Endothelial cell of umbilical vein (primary cell): Measurements from ENCODE around the gene TMEM217. TPM values are rescaled to one million over a fixed set of nuclear protein-coding genes. Genes with fewer than 3 reads are reported as not detected.

Source experiments
- BruUV-seq: library from RNA; stranded (reverse); fragments of 400-500 nt; replicated peaks from 2 replicates; lab custom pipeline; 2021; lab: Mats Ljungman, UMichigan
- CTCF ChIA-PET: fragments of 300-600, 350-600 bp; sonication (Branson Sonifier 250); formaldehyde crosslinking; loops from one replicate; lab custom pipeline; 2021; ENCODE audit warnings: antibody characterized with exemption, inconsistent platforms; lab: Charles Lee
- POLR2A ChIA-PET: fragments of 300-600, 350-600 bp; sonication (Branson Sonifier 250); formaldehyde crosslinking; loops from one replicate; lab custom pipeline; 2021; ENCODE audit warnings: antibody characterized with exemption, inconsistent platforms; lab: Charles Lee
- DNase-seq: peaks from one replicate; pipeline ENCODE4 v3.0.0-alpha.2; 2011; ENCODE audit warnings: low read depth, low spot score
- FAIRE-seq: peaks from 2 replicates; lab custom pipeline; 2011; peaks lifted over from hg19 to GRCh38; lab: Jason Lieb, UNC
- H2AFZ ChIP-seq: 2 replicates; pipeline ENCODE4 v1.6.0; 2012; ENCODE audit warnings: low read depth, low read length, control low read depth, inconsistent platforms
- H3K27ac ChIP-seq: 2 replicates; pipeline ENCODE4 v1.5.1; 2011; ENCODE audit warnings: low read depth, mild to moderate bottlenecking, control low read depth, low read length, moderate library complexity; ENCODE audit not compliant: insufficient read depth
- H3K27me3 ChIP-seq, 2 experiments: 2 replicates each; pipeline versions ENCODE4 v1.6.0 to v1.6.1; 2011; ENCODE audit warnings: low read length in 2 of 2, mixed read lengths in 1 of 2; ENCODE audit not compliant: control insufficient read depth in 2 of 2, insufficient read depth in 2 of 2
- H3K36me3 ChIP-seq, 2 experiments: 2 replicates in 1 of 2; 3 replicates in 1 of 2; pipeline ENCODE4 v1.5.1; 2011; ENCODE audit warnings: low read length in 2 of 2, mild to moderate bottlenecking in 1 of 2, moderate library complexity in 1 of 2; ENCODE audit not compliant: control insufficient read depth in 2 of 2, insufficient read depth in 2 of 2; ENCODE audit errors: extremely low read depth in 1 of 2
- H3K4me1 ChIP-seq: 3 replicates; pipeline ENCODE4 v1.5.1; 2011; ENCODE audit warnings: mild to moderate bottlenecking, low read length; ENCODE audit not compliant: control insufficient read depth, insufficient read depth; ENCODE audit errors: extremely low read depth
- H3K4me2 ChIP-seq: 2 replicates; pipeline ENCODE4 v1.6.1; 2011; ENCODE audit warnings: low read length, control low read depth, mixed read lengths; ENCODE audit not compliant: insufficient read depth
- H3K4me3 ChIP-seq, 3 experiments: fragments of 200-600 bp in 1 of 3; sonication (generic), shearing (Covaris generic) in 1 of 3; replicated peaks in 1 of 3; 2 replicates each; pipeline ENCODE4 v1.5.1; 2011 to 2016; ENCODE audit warnings: control low read depth in 3 of 3, low read length in 3 of 3, mild to moderate bottlenecking in 2 of 3, inconsistent platforms in 1 of 3, low read depth in 1 of 3, moderate library complexity in 1 of 3; ENCODE audit not compliant: insufficient read depth in 1 of 3
- H3K79me2 ChIP-seq: 2 replicates; pipeline ENCODE4 v1.6.0; 2012; ENCODE audit warnings: low read length, inconsistent platforms; ENCODE audit not compliant: control insufficient read depth, insufficient read depth
- H3K9ac ChIP-seq: replicated peaks from 2 replicates; pipeline ENCODE3; 2011; ENCODE audit warnings: low read length, control low read depth; ENCODE audit not compliant: insufficient read depth; ENCODE audit errors: extremely low read depth
- H3K9me1 ChIP-seq: replicated peaks from 3 replicates; pipeline ENCODE4 v1.6.0; 2011; ENCODE audit warnings: mild to moderate bottlenecking, low read length; ENCODE audit not compliant: control insufficient read depth, insufficient read depth; ENCODE audit errors: extremely low read depth
- H3K9me3 ChIP-seq: replicated peaks from 2 replicates; pipeline ENCODE4 v1.5.1; 2012; ENCODE audit warnings: low read length, inconsistent platforms; ENCODE audit not compliant: control insufficient read depth, insufficient read depth
- H4K20me1 ChIP-seq: replicated peaks from 2 replicates; pipeline ENCODE3; 2011; ENCODE audit warnings: mild to moderate bottlenecking, low read length; ENCODE audit not compliant: control insufficient read depth, insufficient read depth; ENCODE audit errors: extremely low read depth
- CTCF ChIP-seq, 2 donors: IDR thresholded peaks; 1 replicate in 1 of 2; 2 replicates in 1 of 2; pipeline ENCODE4 v1.5.1; 2011; ENCODE audit warnings: low read length in 2 of 2, mild to moderate bottlenecking in 2 of 2, moderate library complexity in 2 of 2, control low read depth in 1 of 2, inconsistent platforms in 1 of 2, low read depth in 1 of 2; ENCODE audit not compliant: insufficient read depth in 1 of 2; ENCODE audit errors: extremely low read depth in 1 of 2
- EZH2 ChIP-seq: IDR thresholded peaks from 2 replicates; pipeline ENCODE4 v1.6.1; 2012; ENCODE audit warnings: borderline replicate concordance, low read depth, mild to moderate bottlenecking, moderate library complexity, low read length, inconsistent platforms; ENCODE audit not compliant: severe bottlenecking
- FOS ChIP-seq: IDR thresholded peaks from 2 replicates; pipeline ENCODE4 v1.6.1; 2011; ENCODE audit warnings: mild to moderate bottlenecking, low read length, moderate library complexity, borderline replicate concordance; ENCODE audit not compliant: insufficient read depth
- GATA2 ChIP-seq: IDR thresholded peaks from 2 replicates; pipeline ENCODE4 v1.7.0; 2011; ENCODE audit warnings: low read depth, mild to moderate bottlenecking, moderate library complexity, mixed read lengths, low read length; ENCODE audit not compliant: insufficient read length, insufficient read depth
- JUN ChIP-seq: IDR thresholded peaks from 2 replicates; pipeline ENCODE4 v1.6.1; 2011; ENCODE audit warnings: borderline replicate concordance, low read depth; ENCODE audit not compliant: insufficient read length, insufficient read depth
- MAX ChIP-seq: IDR thresholded peaks from 2 replicates; pipeline ENCODE4 v1.6.1; 2011; ENCODE audit not compliant: insufficient read depth, insufficient read length
- MYC ChIP-seq: IDR thresholded peaks from one replicate; pipeline ENCODE4 v1.6.1; 2011; ENCODE audit warnings: mild to moderate bottlenecking, low read depth, low read length
- POLR2A ChIP-seq: IDR thresholded peaks from 2 replicates; pipeline ENCODE4 v1.6.1; 2012; ENCODE audit warnings: low read depth, mild to moderate bottlenecking, control low read depth, low read length
- POLR2AphosphoS5 ChIP-seq: IDR thresholded peaks from 2 replicates; pipeline ENCODE4 v1.6.1; 2012; ENCODE audit warnings: low read depth, mild to moderate bottlenecking, control low read depth, low read length, moderate library complexity; ENCODE audit not compliant: insufficient read depth
- dilution Hi-C: fragments of 300-500 bp; cut with MboI; formaldehyde crosslinking; loops from one replicate; pipeline ENCODE4 v1.15.0; 2019; ENCODE audit warnings: low sequenced_read_pairs; ENCODE audit not compliant: extremely low pct_ligation_motif_present
- intact Hi-C: fragments of 100-400 bp; cut with micrococcal nuclease; formaldehyde crosslinking; loops from one replicate; pipeline ENCODE4 v1.10.0; 2022
- polyA plus RNA-seq, 4 experiments: library from polyadenylated mRNA; depleted of rRNA in 3 of 4; stranded (reverse) in 3 of 4; unstranded in 1 of 4; fragments of >200 nt; gene quantifications; 2 replicates each; pipeline versions ENCODE4 v1.2.1 to v1.2.3, GENCODE V29; 2011 to 2012; ENCODE audit warnings: missing spikeins in 1 of 4
- total RNA-seq: library from RNA; stranded (reverse); gene quantifications from 2 replicates; pipeline ENCODE4 v1.2.3, GENCODE V29; 2021

Gene TMEM217
- total and polyA plus RNA-seq, 2 donors (not counting 3 experiments of a cell fraction or from before 2014, with no cell fraction given), result 6.8 to 15.8 TPM

DNA sequence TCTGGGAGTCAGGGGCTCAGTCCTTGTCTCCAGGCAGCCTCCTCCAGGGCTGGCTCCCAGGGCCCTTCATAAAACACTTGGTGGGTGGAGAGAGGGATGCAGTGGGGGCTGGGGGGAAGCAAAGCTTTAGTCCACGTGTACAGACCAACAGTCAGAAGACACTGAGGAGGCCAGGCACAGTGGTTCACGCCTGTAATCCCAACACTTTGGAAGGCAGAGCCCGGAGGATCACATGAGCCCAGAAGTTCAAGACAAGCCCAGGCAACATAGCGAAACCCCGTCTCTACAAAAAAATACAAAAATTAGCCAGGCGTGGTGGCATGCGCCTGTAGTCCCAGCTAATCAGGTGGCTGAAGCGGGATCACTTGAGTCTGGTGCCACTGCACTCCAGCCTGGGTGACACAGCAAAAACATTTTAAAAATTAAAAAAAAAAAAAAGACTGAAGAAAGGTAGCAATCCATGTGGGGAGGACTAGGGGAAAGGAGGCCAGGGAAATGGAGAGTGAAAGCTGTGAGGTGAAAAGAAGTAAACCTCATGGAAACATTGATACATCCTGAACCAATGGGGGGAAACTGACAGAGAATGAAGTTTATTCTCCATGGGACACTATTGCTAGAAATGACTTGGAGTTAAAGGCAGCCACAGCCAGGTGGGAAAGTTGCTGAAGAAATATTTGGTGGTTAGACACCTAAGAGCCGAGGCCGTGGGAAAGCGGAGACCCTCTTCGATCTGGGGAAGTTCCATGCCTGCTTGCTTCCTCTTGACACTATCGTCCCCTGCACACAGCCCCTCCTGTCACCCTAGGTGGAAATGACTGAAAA is 52.6 kb downstream of the TMEM217 start:
- intact Hi-C loops (no loop called here), dilution Hi-C loops (no loop called here)
- Histone ChIP-seq H3K27me3 (peaks cover 36 to 38% of the 10 kb centered on the region in 2 experiments), H3K4me1 (peaks cover 4% of the 10 kb centered on the region), H3K9me1 (no peaks in the 10 kb centered on the region), H3K4me2 (no peak overlapping the region), H3K9me3 (no peaks in the 10 kb centered on the region), H3K4me3 (no peak overlapping the region), H3K27ac (no peak overlapping the region), H3K36me3 (no peaks in the 10 kb centered on the region), H3K9ac (no peak overlapping the region), H4K20me1 (no peaks in the 10 kb centered on the region), H3K79me2 (no peaks in the 10 kb centered on the region), H2AFZ (no peak overlapping the region)
- ChIA-PET CTCF (interaction anchor here (0.8 to 12.5 kb wide), 4 partner anchors 33 to 184 kb away, joined by 3 to 330 read pairs (median 36); no protein-coding TSS in a partner anchor), POLR2A (no interaction called here)
- TF ChIP-seq POLR2A (no peak), MYC (no peak), POLR2AphosphoS5 (no peak), MAX (no peak), CTCF (IDR thresholded peaks at IDR 0.05; ENCODE audit: extremely low read depth in 1 of 2, insufficient read depth in 1 of 2, low read depth in 1 of 2, low read length in 2 of 2) (no peak), GATA2 (no peak), FOS (no peak), EZH2 (no peak), JUN (no peak)
- FAIRE-seq (no peak), DNase-seq (no peak)
- no TSS peak for BruUV-seq
